Kidney glomerular epithelial cell (primary cell): ENCODE results near the gene PRCC.

Source experiments
- DNase-seq: peaks from one replicate; lab custom pipeline; 2025; lab: John Stamatoyannopoulos, UW

Gene PRCC

DNA sequence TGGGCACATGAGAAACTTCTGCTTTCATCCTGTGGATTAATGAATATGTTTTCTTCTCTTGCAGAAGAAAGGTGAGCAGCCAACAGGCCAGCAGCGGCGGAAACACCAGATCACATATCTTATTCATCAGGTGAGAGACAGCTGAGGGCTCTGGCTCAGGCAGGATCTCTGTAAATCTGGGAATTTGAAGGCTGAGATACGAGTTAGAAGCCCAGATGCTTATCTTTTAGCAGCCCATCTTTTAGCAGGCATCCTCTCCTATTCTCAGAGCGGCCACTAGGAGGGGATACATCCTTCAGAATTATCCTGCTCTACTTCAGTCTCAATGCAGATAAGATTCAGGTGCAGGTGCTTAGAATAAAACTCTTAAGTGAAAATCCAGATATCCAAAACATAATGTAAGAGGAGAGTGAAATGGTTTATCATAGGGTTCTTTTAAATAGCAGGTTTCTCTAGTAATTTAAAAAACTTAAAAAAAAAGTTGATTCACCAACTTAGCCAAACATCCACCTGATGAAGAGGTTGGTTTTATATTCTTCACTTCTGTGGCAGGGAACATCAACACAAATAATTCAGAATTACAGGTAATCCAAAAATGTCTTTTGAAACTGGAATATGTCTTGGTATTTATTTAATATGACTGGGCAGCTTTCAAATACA, 30.0 kb downstream of the PRCC start:
- peak; percentile 44 for DNase-seq

- DNase-seq = no peak
These were observed 34.2 kb downstream of the PRCC start for GRCh38 chr1:156801409-156802121.

DNA sequence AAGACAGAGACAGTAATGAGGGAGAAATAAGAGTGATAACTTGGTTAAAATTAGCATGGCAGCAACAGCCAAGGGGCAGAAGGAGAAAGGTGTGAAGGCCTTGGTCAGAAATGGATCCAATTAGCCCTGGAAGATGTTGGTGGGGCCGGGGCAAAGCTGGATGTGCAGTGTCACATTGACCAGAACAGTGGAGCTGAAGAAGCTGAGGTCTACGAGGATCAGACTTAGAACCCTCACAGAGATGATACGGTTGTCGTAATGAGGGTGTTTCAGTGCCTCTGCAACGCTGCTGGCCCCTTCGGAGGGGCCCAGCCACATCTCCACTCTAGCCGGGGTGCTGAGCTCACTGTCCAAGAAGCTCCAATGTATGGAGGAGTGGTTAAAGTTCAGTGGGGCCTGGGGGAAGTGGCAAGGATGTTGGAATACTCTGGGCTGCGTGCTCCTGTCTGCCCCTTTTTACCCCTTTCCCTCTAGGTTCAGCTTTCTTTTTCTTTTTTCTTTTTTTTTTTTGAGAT, 35.1 kb downstream of the PRCC start:
- DNase-seq = no peak

DNA sequence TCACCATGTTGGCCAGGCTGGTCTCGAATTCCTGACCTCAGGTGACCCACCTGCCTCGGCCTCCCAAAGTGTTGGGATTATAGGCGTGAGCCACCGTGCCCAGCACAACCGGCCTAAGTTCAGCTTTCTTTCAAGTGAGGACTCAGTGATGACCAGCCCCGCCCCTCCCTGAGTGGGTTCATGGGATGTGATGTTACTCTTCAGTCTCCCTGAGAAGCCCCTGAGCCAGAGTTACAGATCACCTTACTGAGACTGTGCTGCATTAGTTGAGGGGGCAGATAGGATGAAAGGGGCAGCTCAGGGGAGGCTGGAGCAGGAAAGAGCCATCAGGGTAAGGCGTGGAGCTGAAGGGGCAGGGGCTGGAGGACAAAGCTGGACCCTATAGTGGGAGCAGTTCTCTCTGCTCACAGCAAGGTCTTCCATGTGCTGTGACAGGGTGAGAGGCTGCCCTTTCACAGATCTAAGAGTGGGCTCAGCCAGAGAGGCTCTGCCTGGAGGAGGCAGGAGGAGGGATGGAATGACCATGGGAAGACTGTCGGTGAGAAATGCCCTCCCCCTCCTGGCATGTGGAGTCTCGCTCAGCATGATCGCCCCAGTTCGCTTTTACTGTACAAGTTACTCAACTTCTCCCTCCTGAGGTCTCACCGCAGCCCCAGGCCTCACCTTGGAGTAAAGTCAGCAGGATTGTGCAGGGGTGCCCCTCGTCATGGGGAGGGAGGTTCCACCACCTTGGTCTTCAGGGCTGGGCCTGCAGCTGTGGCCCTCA, 35.9 kb downstream of the PRCC start:
- no peak for DNase-seq

GRCh38 chr1:156804026-156804425, 36.7 kb downstream of the PRCC start:
- DNase-seq = no peak

DNA sequence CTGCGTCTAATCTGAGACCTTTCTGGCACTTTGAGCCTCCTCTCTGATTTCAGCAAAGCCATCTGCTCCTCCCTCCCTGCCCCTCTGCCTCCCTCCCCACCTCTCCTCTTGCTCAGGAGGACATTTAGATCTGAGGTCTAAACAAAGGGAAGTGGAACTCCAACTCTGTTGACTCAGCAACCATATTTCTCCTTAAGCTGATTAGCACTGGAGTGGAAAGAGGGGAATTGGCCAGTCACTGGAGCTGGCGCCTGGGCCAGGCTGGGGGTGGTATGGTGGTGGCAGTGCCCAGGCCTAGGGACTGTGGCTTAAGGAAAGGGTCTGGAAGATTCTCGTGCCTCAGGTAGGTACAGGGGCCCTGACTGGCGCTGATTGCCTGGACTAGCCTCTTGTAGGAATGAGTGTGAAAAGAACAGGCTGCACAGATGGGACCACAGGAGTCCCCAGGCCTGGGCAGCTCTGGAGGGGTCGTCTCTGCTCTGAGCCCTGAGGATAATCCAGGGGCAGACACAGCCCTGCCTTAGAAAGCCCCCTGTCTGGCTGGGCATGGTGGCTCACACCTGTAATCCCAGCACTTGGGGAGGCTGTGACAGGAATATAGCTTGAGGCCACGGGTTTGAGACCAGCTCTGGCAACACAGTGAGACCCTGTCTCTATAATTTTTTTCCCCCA, 37.4 kb downstream of the PRCC start:
- peak; percentile 8 for DNase-seq

- DNase-seq = no peak
These were observed 38.6 kb downstream of the PRCC start for GRCh38 chr1:156805766-156806511.

- DNase-seq = no peak
These were observed 39.4 kb downstream of the PRCC start for GRCh38 chr1:156806512-156807440.

DNA sequence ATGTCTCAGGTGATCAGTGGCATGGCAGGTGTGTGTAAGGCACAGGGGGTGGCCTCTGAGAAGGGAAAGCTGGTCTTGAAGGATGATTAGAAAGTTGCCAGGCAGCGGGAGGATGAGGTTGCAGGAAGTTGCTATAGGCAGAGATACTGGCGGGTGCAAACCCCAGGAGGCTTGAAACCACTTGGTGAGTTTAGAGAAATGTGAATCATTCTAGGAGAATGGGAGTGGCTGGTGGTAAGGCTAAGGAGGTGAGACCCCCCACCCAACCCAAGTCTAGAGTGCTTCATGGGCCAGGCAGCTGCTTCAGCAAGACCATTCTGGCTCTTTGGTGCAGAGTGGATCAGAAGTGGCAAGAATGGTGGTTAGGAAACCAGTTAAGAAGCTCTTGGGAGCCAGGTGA, 40.3 kb downstream of the PRCC start:
- no peak for DNase-seq

- no peak for DNase-seq
These were observed 41.1 kb downstream of the PRCC start for GRCh38 chr1:156808186-156809030.

GRCh38 chr1:156809281-156809680, 41.9 kb downstream of the PRCC start:
- no peak for DNase-seq

DNA sequence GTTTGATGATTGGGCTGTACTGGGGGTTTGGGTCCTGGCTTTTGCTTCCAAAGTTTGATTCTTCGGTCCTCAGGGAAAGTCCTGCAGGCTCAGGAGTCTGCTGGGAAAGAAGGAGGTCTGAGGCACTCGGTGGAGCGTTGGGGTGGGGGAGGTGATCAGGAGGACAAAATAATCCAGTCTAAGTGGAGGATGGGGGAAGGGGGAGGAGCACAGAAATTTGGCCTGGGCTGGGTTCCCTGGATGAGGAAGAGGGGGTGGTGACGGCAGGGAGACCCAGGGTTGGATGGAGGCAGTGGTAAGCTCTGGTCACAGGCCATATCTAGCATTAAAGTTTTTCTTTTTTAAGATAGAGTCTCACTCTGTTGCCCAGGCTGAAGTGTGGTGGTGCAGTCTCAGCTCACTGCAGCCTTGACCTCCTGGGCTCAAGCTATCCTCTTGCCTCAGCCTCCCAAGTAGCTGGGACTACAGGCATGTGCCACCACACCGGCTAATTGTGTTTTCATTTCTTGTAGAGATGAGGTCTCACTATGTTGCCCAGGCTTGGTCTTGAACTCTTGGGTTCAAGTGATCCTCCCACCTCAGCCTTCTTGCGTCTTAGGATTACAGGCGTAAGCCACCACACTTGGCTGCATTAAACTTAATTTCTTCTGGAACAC, 42.5 kb downstream of the PRCC start:
- no peak for DNase-seq

DNA sequence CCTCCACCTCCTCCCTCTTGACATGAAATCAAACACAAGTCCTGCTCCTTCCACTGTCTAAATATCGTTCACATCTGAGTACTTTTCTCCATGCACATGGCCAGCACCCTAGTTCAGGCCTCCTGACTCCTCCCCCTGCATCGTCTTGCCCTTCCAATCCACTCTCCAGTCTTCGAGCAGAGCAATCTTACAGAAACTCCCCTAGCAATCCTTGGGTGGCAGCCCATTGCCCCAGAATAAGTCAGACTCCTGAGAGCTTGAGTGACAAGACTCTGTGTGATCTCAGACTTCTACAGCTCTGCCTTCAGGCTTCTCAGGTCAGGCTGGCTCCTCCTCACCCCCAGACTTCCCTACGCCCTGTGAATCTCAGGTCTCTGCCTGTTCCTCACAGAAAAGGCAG, 43.8 kb downstream of the PRCC start:
- no peak for DNase-seq

DNA sequence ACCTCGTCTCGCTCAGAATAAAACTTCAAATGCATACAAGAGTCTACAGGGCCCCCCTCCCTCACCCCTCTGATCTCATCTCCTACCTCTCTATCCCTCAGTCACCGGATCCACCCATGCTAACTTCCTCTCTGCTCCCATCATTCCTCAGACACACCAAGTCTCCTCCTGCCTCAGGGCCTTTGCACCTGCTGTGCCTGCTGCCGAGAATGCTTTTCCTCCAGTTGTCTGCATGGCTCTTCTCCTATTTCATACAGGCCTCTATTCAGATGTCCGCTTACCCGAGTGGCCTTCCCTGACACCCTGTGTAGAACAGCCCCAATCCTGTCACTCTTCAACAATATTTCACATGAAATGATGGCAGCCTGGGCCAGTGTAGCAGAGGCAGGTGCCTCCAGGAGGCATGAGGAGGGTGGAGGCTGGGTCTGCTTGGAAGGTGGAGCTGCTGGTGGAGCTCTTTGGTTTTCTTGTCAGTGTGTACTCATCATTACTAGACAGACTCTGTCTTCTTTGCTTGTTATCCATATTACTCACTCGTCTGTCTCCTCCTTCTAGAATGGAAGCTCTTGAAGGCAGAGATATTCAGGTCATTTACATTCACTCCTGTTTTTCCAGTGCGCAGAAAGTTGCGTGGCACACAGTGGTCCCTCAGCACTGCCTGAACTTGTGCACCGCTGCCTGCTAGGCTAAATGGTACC, 45.1 kb downstream of the PRCC start:
- DNase-seq = no peak

DNA sequence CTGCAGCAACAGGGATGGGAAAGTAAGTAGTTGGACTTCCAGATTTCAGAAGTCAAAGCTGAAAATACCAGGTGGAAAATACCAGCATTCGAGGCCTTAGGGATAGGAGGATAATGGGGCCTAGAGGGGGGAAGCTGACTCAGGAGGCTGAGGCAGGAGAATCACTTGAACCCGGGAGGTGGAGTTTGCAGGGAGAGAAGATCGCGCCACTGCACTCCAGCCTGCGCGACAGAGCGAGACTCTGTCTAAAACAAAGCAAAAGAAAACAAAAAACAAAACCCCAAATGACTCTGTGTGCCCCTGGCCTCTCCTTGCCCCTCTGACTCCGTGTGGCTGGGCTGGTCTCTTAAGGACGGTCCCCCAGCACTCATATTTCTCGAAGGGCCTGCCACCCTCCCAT, 46.0 kb downstream of the PRCC start:
- no peak for DNase-seq

DNA sequence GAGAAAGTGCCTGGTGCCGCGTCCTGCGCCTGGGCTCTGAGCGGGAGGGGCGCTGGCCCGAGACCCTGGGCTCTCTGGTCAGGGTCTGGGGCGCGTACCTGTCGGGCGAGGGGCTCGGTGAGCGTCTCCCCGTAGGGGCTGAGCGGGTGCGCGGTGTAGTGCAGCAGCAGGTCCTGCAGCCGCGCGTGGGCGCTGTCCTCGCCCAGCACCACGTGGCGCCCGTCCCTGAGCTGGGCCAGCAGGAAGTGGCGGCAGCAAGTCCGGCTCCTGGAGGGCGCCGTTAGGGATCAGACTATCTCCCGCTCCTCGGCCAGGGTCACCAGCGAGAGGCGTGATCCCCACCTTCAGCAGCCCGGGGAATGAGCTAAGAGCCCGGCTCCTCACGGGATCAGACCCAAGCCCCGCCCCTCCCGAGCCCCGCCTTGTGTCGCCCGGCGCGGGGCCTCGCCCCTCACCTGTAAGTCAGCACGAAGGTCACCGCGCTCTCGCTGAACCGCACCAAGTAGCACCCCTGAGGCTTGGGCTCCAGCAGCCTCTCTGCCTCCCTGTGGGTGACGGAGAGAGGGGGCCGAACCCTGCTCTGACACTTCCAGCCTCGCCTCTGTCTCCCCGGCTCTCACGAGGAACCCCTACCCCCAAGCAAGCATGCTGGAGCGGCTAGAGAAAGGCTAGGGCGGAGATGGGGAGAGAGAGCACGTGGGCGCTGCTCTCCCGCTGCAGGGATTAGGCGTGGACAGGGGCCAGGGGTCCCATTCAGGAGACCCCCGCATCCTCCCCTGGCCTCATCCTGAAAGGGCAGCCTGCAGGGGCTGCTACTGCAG, 46.6 kb downstream of the PRCC start:
- DNase-seq = no peak

DNA sequence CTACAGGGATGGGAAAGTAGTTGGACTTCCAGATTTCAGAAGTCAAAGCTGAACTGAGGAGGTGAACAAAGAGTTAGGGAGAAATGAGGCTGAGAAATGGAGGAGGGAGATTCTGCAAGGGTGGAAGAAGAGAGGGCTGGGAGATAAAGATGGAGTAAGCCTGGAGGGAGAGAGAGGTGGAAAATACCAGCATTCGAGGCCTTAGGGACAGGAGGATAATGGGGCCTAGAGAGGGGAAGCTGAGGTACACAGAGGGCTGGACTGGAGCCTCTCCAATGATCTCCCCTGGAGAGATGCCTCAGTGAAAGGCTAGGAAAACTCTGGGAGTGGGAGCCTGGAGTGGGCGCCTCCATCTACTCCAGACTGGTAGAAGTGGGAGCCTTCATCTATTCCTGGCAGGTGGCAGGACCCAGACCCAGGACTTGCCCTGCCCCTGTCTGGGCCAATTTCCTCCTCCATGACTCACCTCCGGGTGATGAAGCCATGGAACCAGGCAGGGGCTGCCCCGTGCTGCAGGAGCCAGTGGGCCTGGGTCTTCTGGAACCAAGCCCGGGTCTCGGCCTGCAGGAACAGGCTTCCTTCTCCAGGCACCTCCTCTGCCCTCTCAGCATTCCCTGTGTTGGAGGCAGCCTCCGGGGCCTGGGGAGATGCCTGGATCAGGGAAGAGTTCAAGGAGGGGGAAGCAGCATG, 47.4 kb downstream of the PRCC start:
- DNase-seq = no peak
